CD4-positive, alpha-beta T cell treated with Interleukin-15 for 1 hour (primary cell): Measurements from ENCODE around the gene COIL.

Experiments
- DNase-seq: peaks from one replicate; pipeline ENCODE4 v3.0.0-alpha.2; 2020

Gene COIL

DNA sequence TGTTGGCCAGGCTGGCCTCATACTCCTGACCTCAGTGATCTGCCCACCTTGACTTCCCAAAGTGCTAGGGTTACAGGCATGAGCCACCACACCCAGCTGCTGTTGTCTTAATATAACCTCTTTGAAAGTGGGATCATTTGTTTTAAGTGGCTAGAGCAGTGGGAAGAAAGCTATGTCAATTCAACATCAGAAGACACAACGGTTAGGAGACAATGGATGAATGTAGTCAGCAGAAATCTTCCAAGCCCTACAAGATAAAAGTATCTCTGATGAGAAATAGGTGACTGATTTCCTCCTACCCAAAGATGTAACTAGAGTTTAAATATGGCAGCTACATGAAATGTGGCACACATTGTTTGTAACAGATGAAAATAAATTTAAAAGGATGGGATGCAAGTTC, 27.0 kb downstream of the COIL start:
- no peak for DNase-seq

GRCh38 chr17:56933151-56933745, 27.6 kb downstream of the COIL start:
- DNase-seq, result no peak

DNA sequence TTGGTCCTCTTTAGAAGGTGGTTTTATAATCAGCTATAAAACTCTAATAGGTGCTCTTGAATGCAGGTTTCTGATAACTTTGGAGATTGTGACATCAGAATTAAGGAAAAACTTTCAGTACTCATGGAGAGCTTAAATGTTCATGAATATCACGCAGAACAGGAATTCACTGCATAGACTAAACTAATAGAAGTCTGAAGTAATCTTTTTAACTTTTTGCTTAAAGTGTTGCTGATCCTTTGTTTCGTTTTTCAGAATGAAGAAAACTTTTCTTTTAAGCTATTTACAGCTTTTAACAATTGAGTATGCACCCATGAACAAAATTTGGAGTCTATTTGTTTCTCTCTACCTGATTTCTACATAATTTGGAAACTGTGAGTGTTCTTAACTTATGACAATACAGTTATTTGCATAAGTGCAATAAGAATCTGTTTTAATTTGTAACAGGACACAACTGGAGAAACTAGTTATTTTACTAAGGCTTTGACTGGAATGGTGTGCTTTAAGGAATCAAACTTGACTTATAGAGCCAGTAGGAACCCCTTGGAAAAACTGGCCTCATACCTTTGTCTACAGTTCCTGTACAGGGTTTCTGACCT, 30.0 kb downstream of the COIL start:
- DNase-seq, result no peak

DNA sequence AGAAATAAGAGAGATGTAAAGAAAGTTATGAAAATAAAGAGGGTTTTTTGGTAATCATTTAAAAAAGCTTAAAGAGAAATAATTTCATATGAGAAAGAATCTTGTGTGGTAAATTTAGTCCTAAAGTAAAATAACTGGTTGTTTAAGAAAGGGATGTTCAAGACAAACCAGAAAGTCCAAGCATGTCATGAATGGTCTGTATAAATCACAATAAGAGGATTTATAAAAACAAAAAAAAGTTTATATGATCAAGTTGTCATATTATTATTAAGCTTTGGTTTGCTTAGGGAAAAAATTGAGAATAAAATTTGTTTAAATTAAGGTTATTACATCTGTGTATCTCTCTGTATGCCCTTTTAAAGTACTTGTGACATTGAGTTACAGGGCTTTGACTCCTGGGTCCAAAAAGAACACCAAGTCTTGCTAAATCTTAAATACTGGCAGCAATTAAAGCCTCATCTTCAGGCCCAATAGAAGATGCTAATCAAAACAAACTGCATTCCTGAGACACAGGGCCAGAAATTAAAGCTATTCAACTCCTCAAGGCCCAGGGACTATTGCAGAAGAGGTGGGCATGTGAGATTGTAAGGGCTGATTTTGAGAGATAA, 31.4 kb downstream of the COIL start:
- DNase-seq, result no peak

GRCh38 chr17:56928586-56928985, 32.3 kb downstream of the COIL start:
- DNase-seq, result no peak

- DNase-seq, result no peak
These were observed 34.1 kb downstream of the COIL start for GRCh38 chr17:56926704-56927103.

- DNase-seq, result no peak
These were observed 34.6 kb downstream of the COIL start for GRCh38 chr17:56926270-56926669.

- no peak for DNase-seq
These were observed 35.8 kb downstream of the COIL start for GRCh38 chr17:56925088-56925487.

GRCh38 chr17:56919717-56920116, 41.1 kb downstream of the COIL start:
- no peak for DNase-seq

DNA sequence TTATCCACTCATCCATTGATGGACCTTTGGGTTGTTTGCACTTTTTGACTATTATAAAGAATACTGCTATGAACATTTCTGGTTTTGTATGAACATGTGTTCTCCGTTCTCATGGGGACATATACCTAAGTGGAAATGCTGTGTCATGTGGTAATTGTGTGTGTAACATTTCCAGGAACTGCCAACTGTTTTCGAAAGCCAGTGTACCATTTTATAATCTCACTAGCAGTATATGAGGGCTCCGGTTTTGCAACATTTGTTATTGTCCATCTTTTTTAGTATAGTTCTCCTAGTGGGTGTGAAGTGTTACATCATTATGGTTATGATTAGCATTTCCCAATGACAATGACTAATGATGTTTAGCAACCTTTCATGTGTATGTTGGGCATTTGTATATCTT, 41.9 kb downstream of the COIL start:
- no peak for DNase-seq

DNA sequence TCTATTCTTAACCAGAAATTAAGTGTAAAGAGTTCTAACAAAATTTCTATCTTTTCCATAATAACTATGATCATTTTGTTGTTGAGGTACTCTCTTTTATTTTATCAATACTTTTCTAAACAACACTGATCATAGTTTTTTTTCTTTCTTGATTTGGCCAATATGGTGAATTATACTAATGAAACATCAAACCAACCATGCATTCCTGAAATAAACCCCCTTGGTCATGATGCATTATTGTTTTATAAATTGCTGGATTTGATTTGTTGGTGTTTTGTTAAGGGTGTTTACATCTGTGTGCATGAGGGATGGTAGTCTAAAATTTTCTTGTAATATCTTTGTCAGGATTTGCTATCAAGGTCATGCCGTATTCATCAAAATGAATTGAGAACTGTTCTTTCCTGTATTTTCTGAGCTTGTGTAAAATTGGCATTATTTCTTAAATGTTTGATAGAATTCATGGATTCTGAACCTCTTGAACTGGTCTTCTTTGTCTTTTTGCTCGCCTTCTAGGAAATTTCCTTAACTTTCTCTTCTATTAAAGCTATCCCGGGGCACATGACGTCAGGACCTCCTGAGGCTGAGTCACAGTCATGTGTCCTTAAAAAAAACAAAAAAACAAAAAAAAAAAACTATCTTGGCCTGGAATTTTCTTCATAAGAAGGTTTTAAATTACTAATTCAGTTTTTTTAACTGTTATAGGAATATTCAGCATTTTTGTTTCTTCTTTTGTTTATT, 43.1 kb downstream of the COIL start:
- no peak for DNase-seq

GRCh38 chr17:56914581-56915273, 46.1 kb downstream of the COIL start:
- DNase-seq, result no peak

GRCh38 chr17:56913867-56914580, 46.8 kb downstream of the COIL start, which contains the start of gene TRIM25:
Gene TRIM25 (minus strand): TSS chr17:56914049. CDS start chr17:56913988, 61 bp downstream.
- peak; percentile 86 for DNase-seq

DNA sequence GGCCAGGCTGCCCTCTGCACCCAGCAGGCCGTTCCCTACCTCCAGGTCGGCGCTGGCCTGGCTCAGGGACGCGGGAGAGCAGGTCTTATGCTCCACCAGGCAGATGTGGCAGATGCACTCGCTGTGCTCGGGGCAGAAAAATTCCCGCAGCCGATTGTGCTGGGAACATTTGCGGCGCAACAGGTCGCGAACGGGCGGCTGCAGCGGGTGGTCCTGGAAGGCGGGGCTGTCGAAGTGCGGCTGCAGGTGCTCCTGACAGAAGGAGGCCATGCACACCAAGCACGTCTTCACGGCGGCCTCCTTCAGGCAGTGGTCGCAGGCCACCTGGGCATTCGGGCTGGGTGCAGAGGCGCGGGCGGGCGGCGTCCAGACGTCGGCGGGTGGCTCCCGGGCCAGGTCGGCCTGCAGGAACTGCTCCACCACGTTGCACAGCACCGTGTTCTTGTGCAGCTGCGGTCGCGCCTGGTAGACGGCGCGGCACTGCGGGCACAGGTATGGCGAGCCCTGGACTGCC, 47.4 kb downstream of the COIL start:
- DNase-seq, result no peak

DNA sequence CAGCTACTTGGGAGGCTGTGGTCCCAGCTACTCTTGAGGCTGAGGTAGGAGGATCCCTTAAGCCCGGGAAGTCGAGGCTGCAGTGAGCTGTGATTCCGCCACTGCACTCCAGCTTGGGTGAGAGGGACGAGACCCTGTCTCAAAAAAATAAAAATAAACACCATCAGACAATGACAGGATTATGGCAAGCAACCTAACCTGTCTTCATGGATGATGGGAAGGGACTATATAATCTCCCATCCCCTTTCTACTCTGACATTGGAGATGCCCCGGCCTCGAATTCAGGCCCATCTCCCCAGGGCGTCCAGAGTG, 47.9 kb downstream of the COIL start:
- no peak for DNase-seq

- no peak for DNase-seq
These were observed 48.5 kb downstream of the COIL start for GRCh38 chr17:56912105-56912999.

DNA sequence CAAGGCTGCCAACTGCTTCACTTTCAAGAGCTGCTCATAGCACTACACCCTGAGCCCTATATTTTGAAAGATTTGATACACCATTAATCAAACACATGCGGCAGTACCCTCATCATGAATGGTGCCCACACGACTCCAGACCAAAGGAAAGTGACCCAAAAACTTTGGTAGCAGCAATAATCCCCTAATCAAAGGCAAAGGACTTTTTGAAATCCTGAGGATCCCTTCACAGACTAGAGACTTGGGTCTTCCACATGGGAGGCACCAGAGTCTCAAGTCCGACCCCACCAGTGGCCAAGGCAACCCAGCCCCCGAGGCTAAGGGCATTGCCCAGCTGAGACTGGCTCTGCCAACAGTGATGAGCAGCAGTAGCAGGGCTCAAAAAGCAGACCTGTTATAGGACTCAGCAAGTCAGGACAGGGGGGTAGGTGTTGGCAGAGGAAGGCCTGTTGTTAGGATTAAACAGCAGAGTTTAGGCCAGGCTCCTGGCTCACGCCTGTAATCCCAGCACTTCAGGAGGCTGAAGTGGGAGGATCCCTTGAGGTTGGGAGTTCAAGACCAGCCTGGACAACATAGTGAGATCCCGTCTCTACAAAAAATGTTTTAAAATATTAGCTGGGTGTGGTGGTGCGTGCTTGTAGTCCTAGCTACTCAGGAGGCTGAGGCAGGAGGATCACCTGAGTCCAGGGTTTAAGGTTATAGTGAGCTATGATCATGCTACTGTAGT, 50.2 kb downstream of the COIL start:
- no peak for DNase-seq

GRCh38 chr17:56909742-56910508, 50.9 kb downstream of the COIL start:
- no peak for DNase-seq

- peak; percentile 75 for DNase-seq
These were observed 52.8 kb downstream of the COIL start for GRCh38 chr17:56908001-56908542.

- DNase-seq, result no peak
These were observed 57.3 kb downstream of the COIL start for GRCh38 chr17:56903560-56903959.
